Osteoblast (primary cell): ENCODE results near the gene MYH14. TPM values are rescaled to one million over a fixed set of nuclear protein-coding genes. Genes with fewer than 3 reads are reported as not detected.

Experiments
- DNase-seq: peaks from one replicate; pipeline ENCODE4 v3.0.0; 2011; ENCODE audit warnings: low spot score, mixed read lengths; ENCODE audit not compliant: insufficient read length; ENCODE audit errors: missing footprints
- H2AFZ ChIP-seq: 2 replicates; pipeline ENCODE4 v1.6.0; 2011; ENCODE audit warnings: mild to moderate bottlenecking, low read length
- H3K27ac ChIP-seq: 2 replicates; pipeline ENCODE4 v1.5.1; 2011; ENCODE audit warnings: mild to moderate bottlenecking, low read depth, low read length, moderate library complexity
- H3K27me3 ChIP-seq: 2 replicates; pipeline ENCODE4 v1.6.0; 2012; ENCODE audit warnings: mild to moderate bottlenecking, control low read depth, inconsistent platforms, low read length, moderate library complexity; ENCODE audit not compliant: insufficient read depth
- H3K36me3 ChIP-seq: 2 replicates; pipeline ENCODE4 v1.5.1; 2011; ENCODE audit warnings: mild to moderate bottlenecking, low read length, control low read depth, moderate library complexity; ENCODE audit not compliant: insufficient read depth
- H3K4me1 ChIP-seq: 2 replicates; pipeline ENCODE4 v1.5.1; 2011; ENCODE audit warnings: mild to moderate bottlenecking, low read length, control low read depth, moderate library complexity; ENCODE audit not compliant: insufficient read depth
- H3K4me2 ChIP-seq: 2 replicates; pipeline ENCODE4 v1.6.0; 2011; ENCODE audit warnings: mild to moderate bottlenecking, low read length; ENCODE audit not compliant: insufficient read depth
- H3K4me3 ChIP-seq: fragments of 200-600 bp; sonication (generic); 3 replicates; pipeline ENCODE4 v1.5.1; 2012; ENCODE audit warnings: mild to moderate bottlenecking, low read length, inconsistent platforms; ENCODE audit not compliant: insufficient read depth
- H3K79me2 ChIP-seq: 2 replicates; pipeline ENCODE4 v1.6.0; 2012; ENCODE audit warnings: mild to moderate bottlenecking, low read length, control low read depth, inconsistent platforms; ENCODE audit not compliant: insufficient read depth
- H3K9me3 ChIP-seq: 2 replicates; pipeline ENCODE4 v1.5.1; 2011; ENCODE audit warnings: low read depth, low read length, control low read depth
- H4K20me1 ChIP-seq: 2 replicates; pipeline ENCODE4 v1.6.0; 2012; ENCODE audit warnings: mild to moderate bottlenecking, low read length, control low read depth; ENCODE audit not compliant: insufficient read depth
- total RNA-seq: library from RNA; depleted of rRNA; stranded (reverse); fragments of >200 nt; gene quantifications from 2 replicates; pipeline ENCODE4 v1.2.3, GENCODE V29; 2012
- TF ChIP-seq, protein P1 (sequence below): IDR thresholded peaks from 2 replicates; pipeline ENCODE4 v1.5.1; 2011; ENCODE audit warnings: mild to moderate bottlenecking, low read depth, low read length, moderate library complexity; ENCODE audit errors: extremely low read depth

Gene MYH14
- total RNA-seq, 1 donor: not detected

DNA sequence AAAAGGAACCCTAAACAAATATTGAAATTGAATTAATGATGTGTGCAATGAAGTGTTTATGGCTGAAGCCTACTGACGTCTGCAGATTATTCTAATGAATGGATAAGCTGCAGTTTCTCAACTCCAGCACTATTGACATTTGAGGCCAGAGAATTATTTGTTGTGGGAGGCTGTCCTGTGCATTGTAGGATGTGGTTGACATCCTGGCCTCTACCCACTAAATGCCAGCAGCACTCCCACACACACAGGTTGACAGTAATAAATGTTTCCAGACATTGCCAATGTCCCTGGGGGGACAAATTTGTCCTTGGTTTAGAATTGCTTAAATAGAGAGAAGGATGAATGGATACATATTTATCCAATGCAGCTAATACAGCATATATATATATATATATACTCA is 19.2 kb upstream of the MYH14 start:
- Histone ChIP-seq H3K4me1 (no peaks in the 10 kb centered on the region), H3K4me3 (no peak overlapping the region), H2AFZ (no peak overlapping the region), H4K20me1 (no peaks in the 10 kb centered on the region), H3K4me2 (no peak overlapping the region), H3K79me2 (no peaks in the 10 kb centered on the region), H3K27ac (no peak overlapping the region), H3K27me3 (no peaks in the 10 kb centered on the region), H3K36me3 (no peaks in the 10 kb centered on the region), H3K9me3 (no peaks in the 10 kb centered on the region)
- DNase-seq: no peak
- TF ChIP-seq, protein P1, sequence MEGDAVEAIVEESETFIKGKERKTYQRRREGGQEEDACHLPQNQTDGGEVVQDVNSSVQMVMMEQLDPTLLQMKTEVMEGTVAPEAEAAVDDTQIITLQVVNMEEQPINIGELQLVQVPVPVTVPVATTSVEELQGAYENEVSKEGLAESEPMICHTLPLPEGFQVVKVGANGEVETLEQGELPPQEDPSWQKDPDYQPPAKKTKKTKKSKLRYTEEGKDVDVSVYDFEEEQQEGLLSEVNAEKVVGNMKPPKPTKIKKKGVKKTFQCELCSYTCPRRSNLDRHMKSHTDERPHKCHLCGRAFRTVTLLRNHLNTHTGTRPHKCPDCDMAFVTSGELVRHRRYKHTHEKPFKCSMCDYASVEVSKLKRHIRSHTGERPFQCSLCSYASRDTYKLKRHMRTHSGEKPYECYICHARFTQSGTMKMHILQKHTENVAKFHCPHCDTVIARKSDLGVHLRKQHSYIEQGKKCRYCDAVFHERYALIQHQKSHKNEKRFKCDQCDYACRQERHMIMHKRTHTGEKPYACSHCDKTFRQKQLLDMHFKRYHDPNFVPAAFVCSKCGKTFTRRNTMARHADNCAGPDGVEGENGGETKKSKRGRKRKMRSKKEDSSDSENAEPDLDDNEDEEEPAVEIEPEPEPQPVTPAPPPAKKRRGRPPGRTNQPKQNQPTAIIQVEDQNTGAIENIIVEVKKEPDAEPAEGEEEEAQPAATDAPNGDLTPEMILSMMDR: no peak

DNA sequence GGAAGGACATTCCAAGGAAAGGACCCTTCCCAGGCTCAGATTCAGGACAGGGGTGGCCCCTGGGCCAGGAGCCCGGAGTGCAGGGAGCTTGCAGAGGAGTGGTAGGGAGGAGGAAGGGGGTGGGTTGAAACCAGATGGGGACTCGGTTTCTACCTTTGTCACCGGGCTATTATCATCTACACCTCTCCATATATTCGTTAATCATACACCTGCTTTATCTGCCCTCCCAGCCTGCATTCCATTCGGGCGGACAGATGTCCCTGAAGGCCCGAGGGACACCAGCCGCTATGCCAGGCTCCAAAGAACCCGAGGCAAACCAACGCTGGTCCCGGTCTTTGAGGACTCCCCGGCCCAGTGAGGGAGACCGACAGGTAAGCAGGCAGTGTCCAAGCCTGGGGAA is 15.5 kb upstream of the MYH14 start:
- TF ChIP-seq, protein P1: no peak
- Histone ChIP-seq H4K20me1 (no peaks in the 10 kb centered on the region), H3K27ac (no peak overlapping the region), H2AFZ (no peak overlapping the region), H3K27me3 (no peaks in the 10 kb centered on the region), H3K9me3 (no peaks in the 10 kb centered on the region), H3K4me3 (no peak overlapping the region), H3K4me1 (no peaks in the 10 kb centered on the region), H3K79me2 (no peaks in the 10 kb centered on the region), H3K36me3 (no peaks in the 10 kb centered on the region), H3K4me2 (no peak overlapping the region)
- no peak for DNase-seq

DNA sequence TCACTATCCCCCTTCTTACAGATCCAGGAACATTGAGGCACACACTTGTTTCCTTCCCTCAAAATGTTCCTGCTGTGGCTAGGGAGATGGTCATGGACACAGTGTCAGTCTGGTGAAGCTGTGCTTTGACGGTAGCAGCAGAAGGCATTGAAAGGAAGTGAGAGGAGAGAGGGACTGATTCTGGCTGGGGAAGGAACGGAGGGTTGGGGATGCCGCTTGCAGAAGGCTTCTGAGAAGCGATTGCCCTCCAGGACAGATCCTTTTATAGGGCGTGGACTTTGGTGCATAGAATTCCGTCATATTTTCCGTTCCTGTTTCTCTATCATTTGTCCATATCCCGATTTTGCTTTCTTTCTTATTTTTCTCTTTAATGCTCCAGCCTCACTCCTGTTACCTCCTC is 14.1 kb upstream of the MYH14 start:
- Histone ChIP-seq H2AFZ (no peak overlapping the region), H3K4me1 (no peaks in the 10 kb centered on the region), H3K4me3 (no peak overlapping the region), H4K20me1 (no peaks in the 10 kb centered on the region), H3K79me2 (no peaks in the 10 kb centered on the region), H3K27me3 (no peaks in the 10 kb centered on the region), H3K27ac (no peak overlapping the region), H3K36me3 (no peaks in the 10 kb centered on the region), H3K9me3 (no peaks in the 10 kb centered on the region), H3K4me2 (no peak overlapping the region)
- no peak for DNase-seq
- TF ChIP-seq, protein P1: no peak

DNA sequence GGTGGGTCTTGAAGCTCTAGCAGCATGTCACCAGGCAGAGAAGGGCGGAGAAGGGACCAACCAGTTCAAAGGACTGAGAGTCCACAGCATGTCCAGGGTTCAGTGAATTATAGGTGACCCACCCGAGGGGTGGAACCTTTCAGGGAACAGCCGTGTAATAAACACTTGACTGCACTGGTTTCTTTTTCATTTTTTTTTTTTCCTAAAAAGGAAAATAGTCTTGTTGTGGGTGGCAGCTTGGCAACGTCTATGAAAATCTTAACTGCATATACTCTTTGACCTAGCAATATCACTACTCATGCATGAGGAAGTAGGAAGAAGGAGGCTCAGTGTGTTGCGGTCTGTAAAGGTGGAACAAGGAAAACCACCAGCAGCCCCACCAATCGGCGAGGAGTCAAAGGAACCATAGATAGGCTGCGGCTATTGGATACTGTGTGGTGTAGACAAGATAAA is 13.0 kb upstream of the MYH14 start:
- Histone ChIP-seq H3K4me2 (no peak overlapping the region), H3K36me3 (no peaks in the 10 kb centered on the region), H3K4me1 (no peaks in the 10 kb centered on the region), H3K9me3 (no peaks in the 10 kb centered on the region), H2AFZ (no peak overlapping the region), H4K20me1 (no peaks in the 10 kb centered on the region), H3K4me3 (no peak overlapping the region), H3K79me2 (no peaks in the 10 kb centered on the region), H3K27me3 (no peaks in the 10 kb centered on the region), H3K27ac (no peak overlapping the region)
- TF ChIP-seq, protein P1: no peak
- DNase-seq: no peak
